ENCODE data around the gene DAZAP1.

The DAZAP1 gene

GRCh38 chr19:1407528-1408299, at the start of gene DAZAP1:
Gene DAZAP1, plus strand, starts transcription at chr19:1407586. Its CDS starts 188 bp downstream, at chr19:1407774.
- DNase-seq (ENCODE audit: low spot score): no peak

- no peak for DNase-seq (ENCODE audit: low spot score)
Measured at GRCh38 chr19:1360126-1360817, 47.1 kb upstream of the DAZAP1 start.

GRCh38 chr19:1360818-1361461, 46.4 kb upstream of the DAZAP1 start:
- DNase-seq (ENCODE audit: low spot score): no peak

GRCh38 chr19:1361601-1362386, 45.6 kb upstream of the DAZAP1 start:
- no peak for DNase-seq (ENCODE audit: low spot score)

- DNase-seq (ENCODE audit: low spot score): no peak
Measured at GRCh38 chr19:1362387-1363257, 44.8 kb upstream of the DAZAP1 start.

- no peak for DNase-seq (ENCODE audit: low spot score)
Measured at GRCh38 chr19:1363599-1363998, 43.8 kb upstream of the DAZAP1 start.

GRCh38 chr19:1364070-1364704, 43.2 kb upstream of the DAZAP1 start:
- no peak for DNase-seq (ENCODE audit: low spot score)

- DNase-seq (ENCODE audit: low spot score): no peak
Measured at GRCh38 chr19:1365319-1366269, 41.8 kb upstream of the DAZAP1 start.

GRCh38 chr19:1366296-1366695, 41.1 kb upstream of the DAZAP1 start:
- no peak for DNase-seq (ENCODE audit: low spot score)

- no peak for DNase-seq (ENCODE audit: low spot score)
Measured at GRCh38 chr19:1366899-1367870, 40.2 kb upstream of the DAZAP1 start.

GRCh38 chr19:1369214-1369805, 38.1 kb upstream of the DAZAP1 start:
- no peak for DNase-seq (ENCODE audit: low spot score)

- DNase-seq (ENCODE audit: low spot score): no peak
Measured at GRCh38 chr19:1370579-1371361, 36.6 kb upstream of the DAZAP1 start.

GRCh38 chr19:1373042-1373533, 34.3 kb upstream of the DAZAP1 start:
- DNase-seq (ENCODE audit: low spot score): no peak

- DNase-seq (ENCODE audit: low spot score): no peak
Measured at GRCh38 chr19:1373534-1374249, 33.7 kb upstream of the DAZAP1 start.

- DNase-seq (ENCODE audit: low spot score): no peak
Measured at GRCh38 chr19:1374250-1374577, 33.2 kb upstream of the DAZAP1 start.

- DNase-seq (ENCODE audit: low spot score): no peak
Measured at GRCh38 chr19:1376415-1376805, 31.0 kb upstream of the DAZAP1 start.

Data from HuH-7 (cell line).